Spleen (tissue), 11 donors: Measurements from ENCODE around the gene SHISA9. TPM values are rescaled to one million over a fixed set of nuclear protein-coding genes. Genes with fewer than 3 reads are reported as not detected.

Source experiments
- DNase-seq: peaks from one replicate; pipeline ENCODE4 v3.0.0-alpha.2; 2020
- H3K27ac ChIP-seq, 8 donors: fragments of 200-600 bp; sonication (generic) in 7 of 8; 1 replicate in 4 of 8; 2 replicates in 4 of 8; pipeline versions ENCODE4 v1.5.0 to v1.8.0; 2016 to 2021; ENCODE audit warnings: inconsistent platforms in 4 of 8, mild to moderate bottlenecking in 4 of 8, moderate library complexity in 1 of 8
- H3K27me3 ChIP-seq, 7 donors: fragments of 200-600 bp; sonication (generic) in 6 of 7; replicated peaks in 1 of 7; 1 replicate in 4 of 7; 2 replicates in 3 of 7; pipeline versions ENCODE4 v1.5.0 to v1.8.0; 2016 to 2021; ENCODE audit warnings: inconsistent platforms in 3 of 7, mild to moderate bottlenecking in 1 of 7
- H3K36me3 ChIP-seq, 6 donors: fragments of 200-600 bp; sonication (generic) in 5 of 6; 1 replicate in 4 of 6; 2 replicates in 2 of 6; pipeline versions ENCODE4 v1.5.0 to v1.8.0; 2016 to 2021; ENCODE audit warnings: inconsistent platforms in 2 of 6
- H3K4me1 ChIP-seq, 6 donors: fragments of 200-600 bp; sonication (generic) in 5 of 6; 1 replicate in 3 of 6; 2 replicates in 3 of 6; pipeline versions ENCODE4 v1.5.0 to v1.8.0; 2016 to 2021; ENCODE audit warnings: inconsistent platforms in 3 of 6
- H3K4me3 ChIP-seq, 8 donors: fragments of 200-600 bp; sonication (generic) in 7 of 8; 1 replicate in 4 of 8; 2 replicates in 4 of 8; pipeline versions ENCODE4 v1.5.0 to v1.8.0; 2016 to 2021; ENCODE audit warnings: inconsistent platforms in 4 of 8, mild to moderate bottlenecking in 4 of 8, moderate library complexity in 2 of 8
- H3K9me3 ChIP-seq, 8 donors: fragments of 200-600 bp; sonication (generic) in 7 of 8; 1 replicate in 4 of 8; 2 replicates in 4 of 8; pipeline versions ENCODE4 v1.5.0 to v1.8.0; 2016 to 2021; ENCODE audit warnings: inconsistent platforms in 4 of 8
- POLR2A ChIP-seq, 3 donors: fragments of 450-650 bp; IDR thresholded peaks; one replicate each; pipeline ENCODE4 v1.5.1; 2017; ENCODE audit warnings: antibody characterized with exemption in 3 of 3, mild to moderate bottlenecking in 1 of 3
- POLR2AphosphoS5 ChIP-seq, 3 donors: sonication (generic); formaldehyde crosslinking; IDR thresholded peaks; one replicate each; pipeline ENCODE4 v1.5.1; 2017; ENCODE audit warnings: antibody characterized with exemption in 3 of 3
- WGBS, 5 donors: extraction: QIAGEN DNeasy Blood & Tissue Kit in 3 of 5; methylation state at CpG; one replicate each; pipeline versions ENCODE4 v1.1.5 to v1.1.7; 2013 to 2018; 5-methylcytosine and 5-hydroxymethylcytosine counted together
- intact Hi-C: fragments of 100-400 bp; cut with DNase I; formaldehyde crosslinking; loops from one replicate; pipeline ENCODE4 v1.15.0; 2023; ENCODE audit warnings: low total_unique reads
- polyA plus RNA-seq, 3 donors: library from polyadenylated mRNA; stranded (reverse); fragments of 200-250 nt; gene quantifications; one replicate each; pipeline ENCODE4 v1.2.1, GENCODE V29; 2013
- total RNA-seq, 7 donors: library from RNA; depleted of rRNA in 3 of 7; stranded (reverse); fragments of >200 nt in 3 of 7; fragmentation: NEBNext Ultra II Directional in 4 of 7; extraction: Animal tissue kit (Norgen Biotek cat#: 25700) in 4 of 7; gene quantifications; one replicate each; pipeline versions ENCODE4 v1.1.0 to v1.2.1, GENCODE V29; 2016 to 2021
- TF ChIP-seq, protein P1 (sequence below), 11 experiments: fragments of 200-600 bp in 7 of 11; fragments of 450-650 bp in 4 of 11; sonication (generic) in 4 of 11; IDR thresholded peaks in 8 of 11; conservative IDR thresholded peaks in 3 of 11; 1 replicate in 7 of 11; 2 replicates in 4 of 11; pipeline versions ENCODE4 v1.4.0 to v1.8.0; 2016 to 2021; ENCODE audit warnings: antibody characterized with exemption in 11 of 11, inconsistent platforms in 4 of 11, mild to moderate bottlenecking in 1 of 11
- donor health status: healthy with polysubstance abuse.
- donor health status: DM: no; HTN: no; CAD: no; lungs with moderate emphysema.
- donor health status: DM: no; HTN: no; CAD: no.
- donor health status: Bipolar disorder and iron deficiency.
- donor health status: healthy.
- donor health status: DM: no; HTN: no; CAD: no.
- donor health status: DM: yes; HTN: yes; CAD: no.

SHISA9 gene
- total and polyA plus RNA-seq, 10 donors: 0.02 to 0.17 (median 0.05) TPM; not detected in 4

DNA sequence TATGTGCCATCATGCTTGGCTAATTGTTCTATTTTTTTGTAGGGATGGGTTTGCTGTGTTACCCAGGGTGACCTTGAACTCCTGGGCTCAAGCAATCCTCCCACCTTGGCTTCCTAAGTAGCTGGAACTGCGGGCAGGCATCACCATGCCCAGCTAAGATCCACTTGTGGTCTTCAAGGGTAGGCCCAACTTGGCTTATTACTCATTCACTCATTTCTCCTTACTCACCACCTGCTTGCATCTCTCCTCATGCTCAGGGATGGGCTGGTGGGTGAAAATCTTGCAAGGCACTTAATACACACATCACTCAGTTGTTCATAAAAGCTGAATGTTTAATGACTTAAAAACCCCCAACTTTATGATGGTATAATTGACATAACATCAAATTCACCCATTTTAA, 207.8 kb downstream of the SHISA9 start:
- no peak for TF ChIP-seq POLR2A (IDR thresholded peaks at IDR 0.05)
- TF ChIP-seq, protein P1, sequence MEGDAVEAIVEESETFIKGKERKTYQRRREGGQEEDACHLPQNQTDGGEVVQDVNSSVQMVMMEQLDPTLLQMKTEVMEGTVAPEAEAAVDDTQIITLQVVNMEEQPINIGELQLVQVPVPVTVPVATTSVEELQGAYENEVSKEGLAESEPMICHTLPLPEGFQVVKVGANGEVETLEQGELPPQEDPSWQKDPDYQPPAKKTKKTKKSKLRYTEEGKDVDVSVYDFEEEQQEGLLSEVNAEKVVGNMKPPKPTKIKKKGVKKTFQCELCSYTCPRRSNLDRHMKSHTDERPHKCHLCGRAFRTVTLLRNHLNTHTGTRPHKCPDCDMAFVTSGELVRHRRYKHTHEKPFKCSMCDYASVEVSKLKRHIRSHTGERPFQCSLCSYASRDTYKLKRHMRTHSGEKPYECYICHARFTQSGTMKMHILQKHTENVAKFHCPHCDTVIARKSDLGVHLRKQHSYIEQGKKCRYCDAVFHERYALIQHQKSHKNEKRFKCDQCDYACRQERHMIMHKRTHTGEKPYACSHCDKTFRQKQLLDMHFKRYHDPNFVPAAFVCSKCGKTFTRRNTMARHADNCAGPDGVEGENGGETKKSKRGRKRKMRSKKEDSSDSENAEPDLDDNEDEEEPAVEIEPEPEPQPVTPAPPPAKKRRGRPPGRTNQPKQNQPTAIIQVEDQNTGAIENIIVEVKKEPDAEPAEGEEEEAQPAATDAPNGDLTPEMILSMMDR (IDR thresholded peaks at IDR 0.05 in 8 of 11, conservative IDR thresholded peaks at IDR 0.05 in 3 of 11): no peak
- TF ChIP-seq POLR2AphosphoS5 (IDR thresholded peaks at IDR 0.05): no peak
- Histone ChIP-seq H3K4me3 (no peak overlapping the region), H3K9me3 (peaks cover 0 to 20% (median 9%) of the 10 kb centered on the region in 8 donors), H3K4me1 (no peaks in the 10 kb centered on the region), H3K27ac (no peak overlapping the region), H3K27me3 (no peaks in the 10 kb centered on the region), H3K36me3 (no peaks in the 10 kb centered on the region)
- no peak for DNase-seq
- intact Hi-C loops: no loop called here
- 65 to 73% (median 72%) methylated on average over 1 of the region's 1 CpG for WGBS, 5 donors

DNA sequence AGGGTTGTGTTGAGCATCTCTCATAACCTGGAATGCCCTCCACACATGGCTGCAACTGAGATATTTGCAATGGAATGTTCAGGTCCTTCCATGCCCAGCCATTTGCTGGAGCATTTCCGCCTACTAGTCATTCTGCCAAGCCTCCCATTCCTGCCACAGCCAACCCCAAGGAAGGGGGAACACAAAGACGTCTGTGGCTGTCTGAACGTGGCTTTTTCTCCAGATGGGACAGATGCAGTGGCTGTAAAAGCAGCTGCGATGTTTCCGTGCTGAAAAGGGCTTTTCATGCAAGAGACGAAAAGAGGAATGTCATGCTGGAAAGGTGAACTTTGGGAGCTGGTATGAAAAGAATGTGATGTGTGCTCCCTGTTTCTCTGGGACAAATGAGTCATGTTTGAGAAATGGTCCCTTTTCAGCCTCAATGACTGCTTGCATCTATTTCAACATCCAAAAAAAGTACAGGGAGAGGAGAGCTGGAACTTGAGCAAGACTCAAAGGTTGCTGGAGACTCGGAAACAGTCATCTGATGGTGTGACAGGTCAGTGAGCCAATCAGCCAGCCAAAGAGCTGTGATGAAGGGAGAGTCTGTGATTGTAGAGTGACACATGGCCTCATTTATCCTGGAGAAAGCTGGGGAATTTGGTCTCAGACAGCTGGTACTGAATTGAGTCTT, 208.9 kb downstream of the SHISA9 start:
- Histone ChIP-seq H3K4me1 (no peaks in the 10 kb centered on the region), H3K36me3 (no peaks in the 10 kb centered on the region), H3K27ac (no peak overlapping the region), H3K9me3 (peaks cover 0 to 14% (median 3%) of the 10 kb centered on the region in 8 donors), H3K4me3 (no peak overlapping the region), H3K27me3 (no peaks in the 10 kb centered on the region)
- TF ChIP-seq POLR2A (IDR thresholded peaks at IDR 0.05) (no peak), POLR2AphosphoS5 (IDR thresholded peaks at IDR 0.05) (no peak)
- TF ChIP-seq, protein P1 (IDR thresholded peaks at IDR 0.05 in 8 of 11, conservative IDR thresholded peaks at IDR 0.05 in 3 of 11): no peak
- 55 to 64% (median 57%) methylated on average over 7 of the region's 7 CpGs for WGBS, 5 donors
- DNase-seq: no peak
- intact Hi-C loops: no loop called here

DNA sequence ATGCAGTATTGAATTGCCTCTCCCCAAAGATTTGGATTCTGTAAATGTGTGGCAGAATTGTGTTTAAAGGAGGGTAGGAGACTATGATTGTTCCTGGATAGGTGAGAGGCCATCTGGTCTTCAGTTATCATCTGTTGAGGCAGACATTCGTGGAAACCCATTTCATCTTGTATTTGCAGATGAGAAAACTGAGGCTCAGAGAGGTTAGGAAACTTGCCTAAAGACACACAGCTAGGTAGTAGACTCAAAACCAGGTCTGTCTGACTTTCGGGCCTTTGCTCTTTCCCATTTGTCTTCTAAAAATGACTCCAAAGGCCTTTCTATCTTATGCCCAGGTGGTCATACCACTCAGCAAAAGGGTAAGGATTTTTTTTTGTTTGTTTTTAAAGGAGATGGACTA, 210.3 kb downstream of the SHISA9 start:
- H3K4me3 ChIP-seq: no peak overlapping the region
- no peak for TF ChIP-seq POLR2A (IDR thresholded peaks at IDR 0.05)
- TF ChIP-seq, protein P1 (IDR thresholded peaks at IDR 0.05 in 8 of 11, conservative IDR thresholded peaks at IDR 0.05 in 3 of 11): no peak
- no peaks in the 10 kb centered on the region for H3K4me1 ChIP-seq
- H3K27me3 ChIP-seq: no peaks in the 10 kb centered on the region
- WGBS, 5 donors: 57 to 76% (median 68%) methylated on average over 2 of the region's 2 CpGs
- no peak overlapping the region for H3K27ac ChIP-seq
- DNase-seq: no peak
- H3K36me3 ChIP-seq: no peaks in the 10 kb centered on the region
- H3K9me3 ChIP-seq: peaks cover 0 to 14% (median 3%) of the 10 kb centered on the region in 8 donors
- intact Hi-C loops: no loop called here

DNA sequence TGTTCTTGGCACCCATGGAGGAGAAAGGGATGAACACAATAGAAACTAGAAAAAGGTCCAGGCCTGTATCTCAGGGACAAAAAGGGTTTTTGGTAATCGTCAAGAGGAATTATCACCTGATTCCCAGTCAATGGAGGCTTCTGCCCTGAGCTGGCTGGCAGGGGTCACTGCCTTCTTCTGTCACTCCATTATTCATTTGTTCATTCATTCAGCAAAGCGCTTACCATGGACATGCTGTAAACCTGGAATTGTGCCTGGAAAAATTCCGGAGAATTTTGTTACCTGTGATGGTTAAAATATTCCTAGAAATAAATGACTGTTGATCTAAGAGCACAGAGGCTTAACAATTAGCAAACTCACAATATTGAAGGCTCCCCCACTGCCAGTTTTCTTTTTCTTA, 212.3 kb downstream of the SHISA9 start:
- WGBS, 5 donors: 85 to 97% (median 87%) methylated on average over 3 of the region's 3 CpGs
- Histone ChIP-seq H3K36me3 (no peaks in the 10 kb centered on the region), H3K9me3 (peaks cover 0 to 12% (median 2%) of the 10 kb centered on the region in 8 donors), H3K4me1 (no peaks in the 10 kb centered on the region), H3K27ac (no peak overlapping the region), H3K27me3 (no peaks in the 10 kb centered on the region), H3K4me3 (no peak overlapping the region)
- no peak for TF ChIP-seq POLR2AphosphoS5 (IDR thresholded peaks at IDR 0.05)
- no peak for TF ChIP-seq POLR2A (IDR thresholded peaks at IDR 0.05)
- TF ChIP-seq, protein P1 (IDR thresholded peaks at IDR 0.05 in 8 of 11, conservative IDR thresholded peaks at IDR 0.05 in 3 of 11): no peak
- DNase-seq: no peak
- intact Hi-C loops: no loop called here
